Smooth muscle cell (in vitro differentiated cells): ENCODE measurements around the gene FAM240B. TPM values are rescaled to one million over a fixed set of nuclear protein-coding genes. Genes with fewer than 3 reads are reported as not detected.

Source experiments
- DNase-seq: peaks from one replicate; lab custom pipeline; 2025; ENCODE audit not compliant: unreplicated experiment; lab: John Stamatoyannopoulos, UW
- H2AFZ ChIP-seq: fragments of 200-600 bp; sonication (generic); 2 replicates; pipeline ENCODE4 v1.6.0; 2016; ENCODE audit warnings: antibody characterized with exemption, low read depth, mild to moderate bottlenecking
- H3F3A ChIP-seq: fragments of 200-600 bp; sonication (generic); 2 replicates; pipeline ENCODE4 v1.6.0; 2017; ENCODE audit warnings: antibody characterized with exemption, low read depth
- H3K27ac ChIP-seq: fragments of 200-600 bp; sonication (generic); 2 replicates; pipeline ENCODE4 v1.5.1; 2016; ENCODE audit warnings: low read depth, mild to moderate bottlenecking
- H3K27me3 ChIP-seq: fragments of 200-600 bp; sonication (generic); 2 replicates; pipeline ENCODE4 v1.6.1; 2016; ENCODE audit warnings: low read depth, mild to moderate bottlenecking
- H3K36me3 ChIP-seq: fragments of 200-600 bp; sonication (generic); 2 replicates; pipeline ENCODE4 v1.5.1; 2016; ENCODE audit warnings: low read depth
- H3K4me1 ChIP-seq: fragments of 200-600 bp; sonication (generic); 2 replicates; pipeline ENCODE4 v1.5.1; 2016; ENCODE audit warnings: low read depth
- H3K4me2 ChIP-seq: fragments of 200-600 bp; sonication (generic); 2 replicates; pipeline ENCODE4 v1.6.0; 2016; ENCODE audit warnings: mild to moderate bottlenecking
- H3K4me3 ChIP-seq: fragments of 200-600 bp; sonication (generic); 2 replicates; pipeline ENCODE4 v1.5.1; 2016; ENCODE audit warnings: mild to moderate bottlenecking
- H3K79me2 ChIP-seq: fragments of 200-600 bp; sonication (generic); 2 replicates; pipeline ENCODE4 v1.6.0; 2016; ENCODE audit warnings: low read depth, mild to moderate bottlenecking
- H3K9ac ChIP-seq: fragments of 200-600 bp; sonication (generic); 2 replicates; pipeline ENCODE4 v1.6.0; 2016; ENCODE audit warnings: low read depth
- H3K9me3 ChIP-seq: fragments of 200-600 bp; sonication (generic); replicated peaks from 2 replicates; pipeline ENCODE4 v1.5.1; 2016; ENCODE audit warnings: low read depth
- H4K20me1 ChIP-seq: fragments of 200-600 bp; sonication (generic); 2 replicates; pipeline ENCODE4 v1.6.0; 2016; ENCODE audit warnings: low read depth
- WGBS: methylation state at CpG from one replicate; pipeline ENCODE4 v1.1.7; 2016; ENCODE audit warnings: low lambda C conversion rate; 5-methylcytosine and 5-hydroxymethylcytosine counted together
- polyA plus RNA-seq: library from polyadenylated mRNA; unstranded; fragments of >200 nt; fragmentation: Nextera tagmentation; extraction: Ambion mirVana; gene quantifications from 2 replicates; pipeline ENCODE4 v1.2.1, GENCODE V29; 2016
- total RNA-seq: library from RNA; depleted of rRNA; stranded (reverse); fragments of >200 nt; gene quantifications from 2 replicates; pipeline ENCODE4 v1.2.3, GENCODE V29; 2014
- TF ChIP-seq, protein P1 (sequence below): fragments of 200-600 bp; sonication (generic); IDR thresholded peaks from 2 replicates; pipeline ENCODE4 v1.5.1; 2017; ENCODE audit warnings: borderline replicate concordance, mild to moderate bottlenecking, antibody characterized with exemption; ENCODE audit not compliant: insufficient read depth, poor library complexity, severe bottlenecking

The FAM240B gene
- total and polyA plus RNA-seq, 2 experiments from 2014 or later = not detected

DNA sequence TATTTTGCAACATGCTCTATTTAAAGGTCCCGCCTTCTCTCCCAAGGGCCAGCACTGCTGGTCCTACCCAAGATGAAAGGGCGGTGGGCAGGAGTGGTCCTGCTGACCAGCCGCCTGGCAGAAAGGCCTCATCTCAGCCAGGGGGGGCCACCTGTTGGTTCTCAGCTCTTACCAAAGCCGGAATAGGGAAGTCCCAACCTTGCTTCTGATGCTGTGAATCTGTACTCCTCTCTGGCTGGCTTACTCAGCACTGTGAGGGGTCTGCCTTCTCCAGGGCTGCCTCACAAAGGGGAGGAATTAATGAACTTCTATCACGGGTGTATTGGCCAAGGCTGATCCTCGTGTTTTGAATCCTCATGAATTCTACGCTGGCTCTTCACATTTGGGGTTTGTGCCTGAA, 13.6 kb upstream of the FAM240B start:
- no peaks in the 10 kb centered on the region for H3K36me3 ChIP-seq
- H3K4me2 ChIP-seq = no peak overlapping the region
- WGBS = 91% methylated on average over 7 of the region's 7 CpGs
- DNase-seq = no peak
- no peak overlapping the region for H3K9ac ChIP-seq
- no peaks in the 10 kb centered on the region for H3K9me3 ChIP-seq
- H3K27ac ChIP-seq = no peak overlapping the region
- no peaks in the 10 kb centered on the region for H4K20me1 ChIP-seq
- TF ChIP-seq, protein P1, sequence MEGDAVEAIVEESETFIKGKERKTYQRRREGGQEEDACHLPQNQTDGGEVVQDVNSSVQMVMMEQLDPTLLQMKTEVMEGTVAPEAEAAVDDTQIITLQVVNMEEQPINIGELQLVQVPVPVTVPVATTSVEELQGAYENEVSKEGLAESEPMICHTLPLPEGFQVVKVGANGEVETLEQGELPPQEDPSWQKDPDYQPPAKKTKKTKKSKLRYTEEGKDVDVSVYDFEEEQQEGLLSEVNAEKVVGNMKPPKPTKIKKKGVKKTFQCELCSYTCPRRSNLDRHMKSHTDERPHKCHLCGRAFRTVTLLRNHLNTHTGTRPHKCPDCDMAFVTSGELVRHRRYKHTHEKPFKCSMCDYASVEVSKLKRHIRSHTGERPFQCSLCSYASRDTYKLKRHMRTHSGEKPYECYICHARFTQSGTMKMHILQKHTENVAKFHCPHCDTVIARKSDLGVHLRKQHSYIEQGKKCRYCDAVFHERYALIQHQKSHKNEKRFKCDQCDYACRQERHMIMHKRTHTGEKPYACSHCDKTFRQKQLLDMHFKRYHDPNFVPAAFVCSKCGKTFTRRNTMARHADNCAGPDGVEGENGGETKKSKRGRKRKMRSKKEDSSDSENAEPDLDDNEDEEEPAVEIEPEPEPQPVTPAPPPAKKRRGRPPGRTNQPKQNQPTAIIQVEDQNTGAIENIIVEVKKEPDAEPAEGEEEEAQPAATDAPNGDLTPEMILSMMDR = no peak
- H2AFZ ChIP-seq = no peak overlapping the region
- H3F3A ChIP-seq = no peaks in the 10 kb centered on the region
- H3K4me1 ChIP-seq = no peaks in the 10 kb centered on the region
- H3K79me2 ChIP-seq = no peaks in the 10 kb centered on the region
- no peak overlapping the region for H3K4me3 ChIP-seq
- H3K27me3 ChIP-seq = no peaks in the 10 kb centered on the region

GRCh38 chr9:38732885-38733284, 13.0 kb upstream of the FAM240B start:
- no peak overlapping the region for H3K4me3 ChIP-seq
- no peaks in the 10 kb centered on the region for H3K9me3 ChIP-seq
- no peak overlapping the region for H3K9ac ChIP-seq
- no peak overlapping the region for H3K27ac ChIP-seq
- H2AFZ ChIP-seq = no peak overlapping the region
- no peaks in the 10 kb centered on the region for H3F3A ChIP-seq
- no peak for DNase-seq
- no peaks in the 10 kb centered on the region for H4K20me1 ChIP-seq
- H3K27me3 ChIP-seq = no peaks in the 10 kb centered on the region
- H3K4me2 ChIP-seq = no peak overlapping the region
- no peaks in the 10 kb centered on the region for H3K36me3 ChIP-seq
- H3K4me1 ChIP-seq = no peaks in the 10 kb centered on the region
- 95% methylated on average over 11 of the region's 11 CpGs for WGBS
- H3K79me2 ChIP-seq = no peaks in the 10 kb centered on the region
- TF ChIP-seq, protein P1 = no peak

GRCh38 chr9:38727497-38728001, 7.6 kb upstream of the FAM240B start:
- H3K9ac ChIP-seq = no peak overlapping the region
- peak overlapping the region; percentile 28 for H2AFZ ChIP-seq
- TF ChIP-seq, protein P1 = peak; percentile 44

GRCh38 chr9:38724754-38725153, 4.8 kb upstream of the FAM240B start:
- H3F3A ChIP-seq = no peaks in the 10 kb centered on the region
- no peaks in the 10 kb centered on the region for H3K79me2 ChIP-seq
- no peak overlapping the region for H3K4me3 ChIP-seq
- no peak overlapping the region for H3K4me2 ChIP-seq
- TF ChIP-seq, protein P1 = no peak
- WGBS = 92% methylated on average over 10 of the region's 10 CpGs
- no peak for DNase-seq
- H3K9ac ChIP-seq = no peak overlapping the region
- no peaks in the 10 kb centered on the region for H3K27me3 ChIP-seq
- no peaks in the 10 kb centered on the region for H3K36me3 ChIP-seq
- no peaks in the 10 kb centered on the region for H4K20me1 ChIP-seq
- H3K27ac ChIP-seq = no peak overlapping the region
- H2AFZ ChIP-seq = no peak overlapping the region
- H3K4me1 ChIP-seq = no peaks in the 10 kb centered on the region
- H3K9me3 ChIP-seq = no peaks in the 10 kb centered on the region

More at GRCh38 chr9:38727497-38728001, 7.6 kb upstream of the FAM240B start:
- Histone ChIP-seq H3K27ac (no peak overlapping the region), H3K4me2 (peak overlapping the region; percentile 25), H4K20me1 (no peaks in the 10 kb centered on the region), H3K79me2 (no peaks in the 10 kb centered on the region), H3K27me3 (no peaks in the 10 kb centered on the region), H3K4me3 (no peak overlapping the region), H3K9me3 (no peaks in the 10 kb centered on the region), H3F3A (no peaks in the 10 kb centered on the region), H3K36me3 (no peaks in the 10 kb centered on the region), H3K4me1 (no peaks in the 10 kb centered on the region)
- no peak for DNase-seq
- WGBS = 27% methylated on average over 10 of the region's 10 CpGs
